PFSK-1 (cell line): ENCODE measurements around the gene CYP26B1.

Experiments used
- FOXP2 ChIP-seq: optimal IDR thresholded peaks from 2 replicates; pipeline ENCODE3; 2011; ENCODE audit warnings: borderline replicate concordance, control low read depth, inconsistent platforms; ENCODE audit not compliant: insufficient read depth; ENCODE audit errors: extremely low read length, extremely low read depth
- POLR2AphosphoS5 ChIP-seq: IDR thresholded peaks from 2 replicates; pipeline ENCODE4 v1.6.1; 2012; ENCODE audit warnings: low read depth, mild to moderate bottlenecking, control low read depth, low read length, moderate library complexity
- SIN3A ChIP-seq: IDR thresholded peaks from 2 replicates; pipeline ENCODE4 v1.6.1; 2012; ENCODE audit warnings: mild to moderate bottlenecking, low read length, moderate library complexity, borderline replicate concordance; ENCODE audit not compliant: insufficient read depth
- TAF1 ChIP-seq: IDR thresholded peaks from 2 replicates; pipeline ENCODE4 v1.6.1; 2012; ENCODE audit warnings: low read length, control low read depth, borderline replicate concordance; ENCODE audit not compliant: insufficient read depth
- TF ChIP-seq, protein P1 (sequence below), 2 experiments: IDR thresholded peaks; 2 replicates each; pipeline versions ENCODE4 v1.6.1 to v1.8.0; 2011 to 2012; ENCODE audit warnings: low read depth in 2 of 2, low read length in 2 of 2, control low read depth in 1 of 2, inconsistent platforms in 1 of 2, mild to moderate bottlenecking in 1 of 2, moderate library complexity in 1 of 2; ENCODE audit not compliant: insufficient read depth in 1 of 2

CYP26B1 gene

DNA sequence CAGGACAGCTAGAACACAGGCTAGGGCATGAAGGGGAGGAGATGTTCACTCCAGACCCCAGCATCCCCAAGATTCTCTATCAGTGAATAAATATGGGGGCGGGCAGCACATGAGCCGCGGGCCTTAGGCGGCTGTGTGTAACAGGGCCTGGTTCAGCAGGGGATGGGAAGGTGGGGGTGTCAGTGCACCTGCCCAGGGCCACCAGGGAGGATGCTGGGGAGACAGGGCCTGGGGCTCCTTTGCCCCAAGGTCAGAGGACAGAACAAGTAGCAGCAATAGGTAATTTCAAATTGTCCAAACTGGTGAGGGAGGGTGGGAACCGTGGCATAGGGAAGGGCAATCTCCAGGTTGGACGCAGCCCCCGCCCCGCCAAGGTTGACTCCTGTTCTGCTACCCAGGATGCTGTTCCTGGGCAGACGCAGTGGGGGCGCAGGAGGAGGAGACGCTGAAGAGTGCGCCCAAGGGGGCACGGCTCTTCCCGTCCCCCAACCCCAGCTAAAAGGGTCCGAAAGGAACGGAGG lies 16.2 kb downstream of the CYP26B1 start:
- TF ChIP-seq, protein P1, sequence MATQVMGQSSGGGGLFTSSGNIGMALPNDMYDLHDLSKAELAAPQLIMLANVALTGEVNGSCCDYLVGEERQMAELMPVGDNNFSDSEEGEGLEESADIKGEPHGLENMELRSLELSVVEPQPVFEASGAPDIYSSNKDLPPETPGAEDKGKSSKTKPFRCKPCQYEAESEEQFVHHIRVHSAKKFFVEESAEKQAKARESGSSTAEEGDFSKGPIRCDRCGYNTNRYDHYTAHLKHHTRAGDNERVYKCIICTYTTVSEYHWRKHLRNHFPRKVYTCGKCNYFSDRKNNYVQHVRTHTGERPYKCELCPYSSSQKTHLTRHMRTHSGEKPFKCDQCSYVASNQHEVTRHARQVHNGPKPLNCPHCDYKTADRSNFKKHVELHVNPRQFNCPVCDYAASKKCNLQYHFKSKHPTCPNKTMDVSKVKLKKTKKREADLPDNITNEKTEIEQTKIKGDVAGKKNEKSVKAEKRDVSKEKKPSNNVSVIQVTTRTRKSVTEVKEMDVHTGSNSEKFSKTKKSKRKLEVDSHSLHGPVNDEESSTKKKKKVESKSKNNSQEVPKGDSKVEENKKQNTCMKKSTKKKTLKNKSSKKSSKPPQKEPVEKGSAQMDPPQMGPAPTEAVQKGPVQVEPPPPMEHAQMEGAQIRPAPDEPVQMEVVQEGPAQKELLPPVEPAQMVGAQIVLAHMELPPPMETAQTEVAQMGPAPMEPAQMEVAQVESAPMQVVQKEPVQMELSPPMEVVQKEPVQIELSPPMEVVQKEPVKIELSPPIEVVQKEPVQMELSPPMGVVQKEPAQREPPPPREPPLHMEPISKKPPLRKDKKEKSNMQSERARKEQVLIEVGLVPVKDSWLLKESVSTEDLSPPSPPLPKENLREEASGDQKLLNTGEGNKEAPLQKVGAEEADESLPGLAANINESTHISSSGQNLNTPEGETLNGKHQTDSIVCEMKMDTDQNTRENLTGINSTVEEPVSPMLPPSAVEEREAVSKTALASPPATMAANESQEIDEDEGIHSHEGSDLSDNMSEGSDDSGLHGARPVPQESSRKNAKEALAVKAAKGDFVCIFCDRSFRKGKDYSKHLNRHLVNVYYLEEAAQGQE (IDR thresholded peaks at IDR 0.05; ENCODE audit: insufficient read depth in 1 of 2, low read depth in 2 of 2, low read length in 2 of 2): no peak
- no peak for TF ChIP-seq TAF1
- TF ChIP-seq SIN3A: no peak
- TF ChIP-seq FOXP2: no peak
- TF ChIP-seq POLR2AphosphoS5: no peak

DNA sequence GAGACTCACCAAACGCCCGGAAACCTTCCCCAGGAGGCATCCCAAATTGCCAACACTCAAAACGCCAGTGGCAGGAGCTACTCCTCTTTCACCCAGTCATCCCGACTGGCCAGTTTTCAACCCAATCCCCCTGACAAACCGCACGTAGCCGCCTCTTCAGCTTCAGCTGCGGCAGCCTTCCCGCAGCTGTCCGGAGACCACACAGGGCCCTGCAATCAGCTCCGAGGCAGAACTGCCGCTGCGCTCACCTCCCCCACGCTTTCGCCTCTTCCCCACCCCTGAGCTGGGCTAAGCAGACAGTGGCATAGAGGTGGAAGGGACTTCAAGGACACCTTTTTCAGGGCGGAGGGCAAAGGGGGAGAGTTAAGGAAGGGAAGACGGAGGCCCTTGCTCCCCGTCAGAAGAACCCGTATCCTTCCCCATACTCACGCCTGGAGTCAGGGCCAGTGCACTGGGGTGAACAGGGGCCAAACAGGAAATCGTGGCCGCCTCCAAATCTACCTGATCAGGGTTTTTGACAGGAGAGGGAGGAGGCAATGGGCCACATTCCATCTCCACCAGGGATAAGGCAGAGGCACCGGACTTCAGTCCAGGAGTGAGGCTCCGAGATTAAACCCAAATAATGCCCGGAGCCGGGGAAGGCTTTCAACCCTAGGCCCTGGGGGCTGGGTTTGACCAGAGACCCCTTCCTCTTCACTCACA lies 16.9 kb downstream of the CYP26B1 start:
- no peak for TF ChIP-seq SIN3A
- TF ChIP-seq POLR2AphosphoS5: no peak
- no peak for TF ChIP-seq FOXP2
- TF ChIP-seq, protein P1 (IDR thresholded peaks at IDR 0.05; ENCODE audit: insufficient read depth in 1 of 2, low read depth in 2 of 2, low read length in 2 of 2): no peak
- TF ChIP-seq TAF1: no peak

DNA sequence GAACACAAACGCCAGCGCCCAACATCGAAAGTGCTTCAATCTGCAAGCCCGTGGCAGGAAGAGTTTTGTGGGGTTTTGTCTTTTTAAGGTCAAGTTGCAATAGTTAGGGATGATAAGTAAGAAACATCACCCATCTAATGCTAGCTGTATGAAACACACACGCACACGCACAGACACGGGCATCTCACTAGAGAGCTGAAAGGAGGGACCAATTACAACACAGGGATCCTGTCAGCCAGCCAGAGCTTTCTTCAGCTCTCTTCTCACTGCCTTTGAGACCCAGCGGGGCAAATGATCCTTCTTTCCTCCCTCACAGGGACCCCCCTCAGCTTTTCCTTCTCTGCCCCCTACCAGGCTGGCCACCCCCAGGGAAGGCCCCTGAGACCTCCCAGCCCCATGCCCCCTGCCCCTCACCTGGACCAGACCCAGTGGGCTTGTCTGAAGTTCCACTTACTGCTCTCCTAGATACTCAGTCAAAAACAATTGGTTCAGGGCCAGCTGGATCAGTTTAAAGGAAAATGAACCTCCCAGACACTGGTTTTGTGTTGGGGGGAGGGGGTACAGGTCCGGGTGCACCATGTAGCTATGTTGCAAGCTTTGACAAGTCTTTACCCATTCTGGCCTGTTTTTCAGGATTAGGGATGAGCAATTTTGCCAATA lies 17.9 kb downstream of the CYP26B1 start:
- no peak for TF ChIP-seq SIN3A
- TF ChIP-seq POLR2AphosphoS5: no peak
- TF ChIP-seq TAF1: no peak
- TF ChIP-seq, protein P1 (IDR thresholded peaks at IDR 0.05; ENCODE audit: insufficient read depth in 1 of 2, low read depth in 2 of 2, low read length in 2 of 2): no peak
- no peak for TF ChIP-seq FOXP2

DNA sequence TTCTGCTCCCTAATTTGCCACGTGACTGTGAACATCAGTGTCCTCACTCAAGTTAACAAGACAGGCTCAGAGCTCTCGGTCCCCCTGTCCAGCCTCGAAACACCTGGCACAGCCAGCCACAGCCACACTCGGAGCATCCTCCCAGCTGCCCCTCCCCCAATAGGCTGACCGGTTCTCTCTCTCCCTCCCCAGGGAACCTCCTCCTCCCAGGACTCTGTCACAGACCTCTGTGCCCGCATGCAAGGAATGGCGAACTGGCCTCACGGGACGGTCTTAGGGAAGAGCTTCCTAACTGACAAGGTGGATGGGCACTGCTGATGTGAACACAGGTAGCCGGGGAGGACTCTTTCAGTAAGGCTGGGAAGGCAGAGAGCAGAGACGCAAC lies 18.8 kb downstream of the CYP26B1 start:
- no peak for TF ChIP-seq SIN3A
- no peak for TF ChIP-seq POLR2AphosphoS5
- TF ChIP-seq TAF1: no peak
- TF ChIP-seq, protein P1 (IDR thresholded peaks at IDR 0.05; ENCODE audit: insufficient read depth in 1 of 2, low read depth in 2 of 2, low read length in 2 of 2): no peak
- no peak for TF ChIP-seq FOXP2
